NB4 (cell line): ENCODE data around the gene ZNF771.
"Not testable (repeated sequence)": the region's sequence is repeated elsewhere in the genome, so short reads cannot be mapped to it uniquely, and the experiment has no call there.

Experiments
- DNase-seq: peaks from one replicate; pipeline ENCODE4 v3.0.0; 2010; ENCODE audit warnings: low read depth
- H3K4me3 ChIP-seq: one replicate; pipeline ENCODE4 v1.5.1; 2011; ENCODE audit warnings: mild to moderate bottlenecking, low read depth, low read length, moderate library complexity
- MAX ChIP-seq: IDR thresholded peaks from 2 replicates; pipeline ENCODE4 v1.6.1; 2011; ENCODE audit warnings: low read depth, low read length
- MYC ChIP-seq: IDR thresholded peaks from 2 replicates; pipeline ENCODE4 v1.6.1; 2011; ENCODE audit warnings: low read depth, low read length
- POLR2A ChIP-seq: IDR thresholded peaks from 2 replicates; pipeline ENCODE4 v1.6.1; 2011; ENCODE audit warnings: mild to moderate bottlenecking; ENCODE audit not compliant: insufficient read length; ENCODE audit errors: extremely low read depth
- TF ChIP-seq, protein P1 (sequence below): IDR thresholded peaks from one replicate; pipeline ENCODE4 v1.5.1; 2012; ENCODE audit warnings: low read depth, low read length

The ZNF771 gene

GRCh38 chr16:30457743-30458560 lies 50.5 kb downstream of the ZNF771 start:
- H3K4me3 ChIP-seq = no peak overlapping the region
- DNase-seq = no peak
- TF ChIP-seq MAX (no peak), POLR2A (no peak), MYC (no peak)
- TF ChIP-seq, protein P1, sequence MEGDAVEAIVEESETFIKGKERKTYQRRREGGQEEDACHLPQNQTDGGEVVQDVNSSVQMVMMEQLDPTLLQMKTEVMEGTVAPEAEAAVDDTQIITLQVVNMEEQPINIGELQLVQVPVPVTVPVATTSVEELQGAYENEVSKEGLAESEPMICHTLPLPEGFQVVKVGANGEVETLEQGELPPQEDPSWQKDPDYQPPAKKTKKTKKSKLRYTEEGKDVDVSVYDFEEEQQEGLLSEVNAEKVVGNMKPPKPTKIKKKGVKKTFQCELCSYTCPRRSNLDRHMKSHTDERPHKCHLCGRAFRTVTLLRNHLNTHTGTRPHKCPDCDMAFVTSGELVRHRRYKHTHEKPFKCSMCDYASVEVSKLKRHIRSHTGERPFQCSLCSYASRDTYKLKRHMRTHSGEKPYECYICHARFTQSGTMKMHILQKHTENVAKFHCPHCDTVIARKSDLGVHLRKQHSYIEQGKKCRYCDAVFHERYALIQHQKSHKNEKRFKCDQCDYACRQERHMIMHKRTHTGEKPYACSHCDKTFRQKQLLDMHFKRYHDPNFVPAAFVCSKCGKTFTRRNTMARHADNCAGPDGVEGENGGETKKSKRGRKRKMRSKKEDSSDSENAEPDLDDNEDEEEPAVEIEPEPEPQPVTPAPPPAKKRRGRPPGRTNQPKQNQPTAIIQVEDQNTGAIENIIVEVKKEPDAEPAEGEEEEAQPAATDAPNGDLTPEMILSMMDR = no peak

DNA sequence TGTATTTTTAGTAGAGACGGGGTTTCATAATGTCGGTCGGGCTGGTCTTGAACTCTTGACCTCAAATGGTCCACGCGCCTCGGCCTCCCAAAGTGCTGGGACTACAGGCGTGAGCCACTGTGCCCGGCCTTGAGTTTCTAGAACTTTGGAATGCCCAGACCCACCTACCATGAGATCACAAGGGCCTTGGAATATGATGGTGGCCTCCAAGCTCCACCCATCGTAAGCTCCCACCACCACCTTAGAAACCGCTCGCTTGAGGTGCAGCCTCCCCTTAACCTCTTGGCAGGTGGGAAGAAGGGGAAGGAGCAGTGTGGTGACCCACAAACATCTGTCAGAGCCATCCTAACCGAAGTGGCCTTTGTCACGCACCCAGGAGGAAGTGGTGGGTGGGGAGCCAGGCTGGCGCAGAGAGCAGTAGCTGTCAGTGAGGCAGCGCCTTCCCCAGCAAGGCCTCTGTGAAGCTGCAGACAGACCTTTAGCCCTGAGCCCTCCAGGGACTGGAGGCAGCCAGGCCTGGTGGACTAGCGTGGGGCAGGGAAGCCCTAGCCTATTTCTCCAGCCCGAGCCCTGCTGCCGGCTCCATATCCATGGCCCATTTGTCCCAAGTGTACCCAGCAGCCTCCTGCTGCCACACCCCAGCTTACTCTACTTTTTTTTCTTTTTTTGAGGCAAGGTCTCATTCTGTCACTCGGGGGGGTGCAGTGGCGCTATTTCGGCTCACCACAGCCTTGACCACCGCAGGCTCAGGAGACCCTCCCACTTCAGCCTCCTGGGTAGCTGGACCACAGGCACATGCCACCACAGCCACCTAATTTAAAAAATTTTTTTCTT lies 51.4 kb downstream of the ZNF771 start:
- peak overlapping the region; percentile 45 for H3K4me3 ChIP-seq
- peak; percentile 99 for DNase-seq
- TF ChIP-seq POLR2A (peak; percentile 64), MYC (peak; percentile 80), MAX (peak; percentile 77)
- TF ChIP-seq, protein P1 = no peak

GRCh38 chr16:30459456-30459855 lies 52.0 kb downstream of the ZNF771 start:
- peak; percentile 69 for DNase-seq
- peak overlapping the region; percentile 45 for H3K4me3 ChIP-seq

GRCh38 chr16:30461426-30461825 lies 54.0 kb downstream of the ZNF771 start:
- not testable (repeated sequence) for DNase-seq

More at GRCh38 chr16:30459456-30459855, 52.0 kb downstream of the ZNF771 start:
- TF ChIP-seq, protein P1 = no peak
- no peak for TF ChIP-seq MAX
- TF ChIP-seq POLR2A = no peak
- TF ChIP-seq MYC = no peak; the same call in 1 of the 2 replicates

GRCh38 chr16:30464078-30464477 lies 56.7 kb downstream of the ZNF771 start:
- no peak for DNase-seq
- TF ChIP-seq, protein P1 = no peak
- TF ChIP-seq MAX (no peak), POLR2A (no peak), MYC (no peak)

More at GRCh38 chr16:30461426-30461825, 54.0 kb downstream of the ZNF771 start:
- H3K4me3 ChIP-seq = not testable (repeated sequence)

More at GRCh38 chr16:30464078-30464477, 56.7 kb downstream of the ZNF771 start:
- no peak overlapping the region for H3K4me3 ChIP-seq
